Chondrocyte (in vitro differentiated cells): ENCODE measurements around the gene RPLP2. TPM values are rescaled to one million over a fixed set of nuclear protein-coding genes. Genes with fewer than 3 reads are reported as not detected.
A peak's percentile ranks its signal among the peaks of the same experiment; 100 is the strongest.

Source experiments
- DNase-seq: peaks from one replicate; pipeline ENCODE4 v3.0.0; 2021; ENCODE audit warnings: mixed read lengths, low spot score
- H3K27ac Mint-ChIP-seq: one replicate; pipeline ENCODE4 v1.8.0; 2021; ENCODE audit warnings: mild to moderate bottlenecking, moderate library complexity, mixed read lengths; ENCODE audit not compliant: unreplicated experiment
- H3K27me3 Mint-ChIP-seq: 2 replicates; pipeline ENCODE4 v1.8.0; 2021; ENCODE audit warnings: low read depth, mixed read lengths
- H3K36me3 Mint-ChIP-seq: 2 replicates; pipeline ENCODE4 v1.8.0; 2021; ENCODE audit warnings: low read depth, mixed read lengths
- H3K4me1 Mint-ChIP-seq: 2 replicates; pipeline ENCODE4 v1.8.0; 2021; ENCODE audit warnings: low read depth, mild to moderate bottlenecking, mixed read lengths
- H3K4me3 Mint-ChIP-seq: one replicate; pipeline ENCODE4 v1.8.0; 2021; ENCODE audit warnings: mild to moderate bottlenecking, moderate library complexity, mixed read lengths; ENCODE audit not compliant: unreplicated experiment
- H3K9me3 Mint-ChIP-seq: 2 replicates; pipeline ENCODE4 v1.8.0; 2021; ENCODE audit warnings: low read depth, mixed read lengths
- CTCF ChIP-seq: fragments of 200-600 bp; sonication (generic); IDR thresholded peaks from 2 replicates; pipeline ENCODE4 v1.5.0; 2021; ENCODE audit warnings: antibody characterized with exemption, mild to moderate bottlenecking, moderate library complexity
- total RNA-seq: library from RNA; stranded (reverse); gene quantifications from 3 replicates; pipeline ENCODE4 v1.2.1, GENCODE V29; 2021

Gene RPLP2
- total RNA-seq, 1 donor from 2014 or later = 1,171 TPM

GRCh38 chr11:819129-819931 is 9.6 kb downstream of the RPLP2 start:
- no peaks in the 10 kb centered on the region for H3K9me3 Mint-ChIP-seq
- no peaks in the 10 kb centered on the region for H3K27me3 Mint-ChIP-seq
- peaks cover 22% of the 10 kb centered on the region for H3K4me1 Mint-ChIP-seq
- peak overlapping the region; percentile 74 for H3K27ac Mint-ChIP-seq
- no peak for DNase-seq
- TF ChIP-seq CTCF = no peak
- H3K4me3 Mint-ChIP-seq = peak overlapping the region; percentile 80
- H3K36me3 Mint-ChIP-seq = peaks cover 2% of the 10 kb centered on the region

- no peaks in the 10 kb centered on the region for H3K9me3 Mint-ChIP-seq
- H3K27ac Mint-ChIP-seq = peak overlapping the region; percentile 83
- no peak for DNase-seq
These were observed 10.3 kb downstream of the RPLP2 start for GRCh38 chr11:819943-820649.

GRCh38 chr11:820655-821511 is 11.1 kb downstream of the RPLP2 start:
- Mint-ChIP-seq H3K27me3 (no peaks in the 10 kb centered on the region), H3K9me3 (no peaks in the 10 kb centered on the region), H3K4me1 (peaks cover 22% of the 10 kb centered on the region), H3K36me3 (peaks cover 6% of the 10 kb centered on the region), H3K4me3 (peak overlapping the region; percentile 80), H3K27ac (peak overlapping the region; percentile 73)
- no peak for DNase-seq
- no peak for TF ChIP-seq CTCF

More at GRCh38 chr11:819943-820649, 10.3 kb downstream of the RPLP2 start:
- Mint-ChIP-seq H3K4me3 (peak overlapping the region; percentile 80), H3K36me3 (peaks cover 5% of the 10 kb centered on the region), H3K27me3 (no peaks in the 10 kb centered on the region), H3K4me1 (peaks cover 22% of the 10 kb centered on the region)
- TF ChIP-seq CTCF = no peak

- no peak for DNase-seq
- peaks cover 6% of the 10 kb centered on the region for H3K36me3 Mint-ChIP-seq
- H3K4me3 Mint-ChIP-seq = no peak overlapping the region
- H3K27me3 Mint-ChIP-seq = no peaks in the 10 kb centered on the region
- H3K27ac Mint-ChIP-seq = no peak overlapping the region
- no peak for TF ChIP-seq CTCF
- H3K9me3 Mint-ChIP-seq = no peaks in the 10 kb centered on the region
- peaks cover 26% of the 10 kb centered on the region for H3K4me1 Mint-ChIP-seq
These were observed 12.0 kb downstream of the RPLP2 start for GRCh38 chr11:821512-822371.
